ENCODE data around the gene AGPAT4.

DNA sequence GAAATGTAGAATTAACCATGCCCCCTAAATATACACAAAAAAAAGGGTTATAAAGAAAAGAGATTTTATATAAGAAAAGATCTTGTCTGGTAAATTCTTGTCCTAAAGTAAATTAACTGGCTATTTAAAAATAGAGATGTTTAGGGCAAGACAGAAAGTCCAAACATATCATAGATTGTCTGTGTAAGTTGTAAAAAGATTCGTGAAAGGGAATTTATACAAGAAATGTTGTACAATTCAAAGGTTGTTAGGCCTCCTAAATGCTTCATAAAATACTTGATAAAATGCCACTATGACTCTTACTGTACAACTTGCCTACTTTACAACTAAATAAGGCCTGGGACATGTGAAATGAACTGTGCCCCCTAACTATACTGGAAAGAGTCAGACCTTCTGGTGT, 21.9 kb upstream of the AGPAT4 start:
- TF ChIP-seq, protein P1, sequence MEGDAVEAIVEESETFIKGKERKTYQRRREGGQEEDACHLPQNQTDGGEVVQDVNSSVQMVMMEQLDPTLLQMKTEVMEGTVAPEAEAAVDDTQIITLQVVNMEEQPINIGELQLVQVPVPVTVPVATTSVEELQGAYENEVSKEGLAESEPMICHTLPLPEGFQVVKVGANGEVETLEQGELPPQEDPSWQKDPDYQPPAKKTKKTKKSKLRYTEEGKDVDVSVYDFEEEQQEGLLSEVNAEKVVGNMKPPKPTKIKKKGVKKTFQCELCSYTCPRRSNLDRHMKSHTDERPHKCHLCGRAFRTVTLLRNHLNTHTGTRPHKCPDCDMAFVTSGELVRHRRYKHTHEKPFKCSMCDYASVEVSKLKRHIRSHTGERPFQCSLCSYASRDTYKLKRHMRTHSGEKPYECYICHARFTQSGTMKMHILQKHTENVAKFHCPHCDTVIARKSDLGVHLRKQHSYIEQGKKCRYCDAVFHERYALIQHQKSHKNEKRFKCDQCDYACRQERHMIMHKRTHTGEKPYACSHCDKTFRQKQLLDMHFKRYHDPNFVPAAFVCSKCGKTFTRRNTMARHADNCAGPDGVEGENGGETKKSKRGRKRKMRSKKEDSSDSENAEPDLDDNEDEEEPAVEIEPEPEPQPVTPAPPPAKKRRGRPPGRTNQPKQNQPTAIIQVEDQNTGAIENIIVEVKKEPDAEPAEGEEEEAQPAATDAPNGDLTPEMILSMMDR (IDR thresholded peaks at IDR 0.05): no peak
- TF ChIP-seq POLR2A (IDR thresholded peaks at IDR 0.05): no peak
